GM23338 (cell line): Measurements from ENCODE around the gene UBE2D3. TPM values are rescaled to one million over a fixed set of nuclear protein-coding genes. Genes with fewer than 3 reads are reported as not detected.

ENCODE experiments used
- ATAC-seq: fragments of 200-7000 bp; cut with Tn5 transposase; 3 replicates; pipeline ENCODE4 v1.9.1; 2020
- DNase-seq: peaks from one replicate; pipeline ENCODE4 v3.0.0-alpha.2; 2015; ENCODE audit warnings: low spot score
- H2AFZ ChIP-seq: fragments of 200-600 bp; sonication (generic); 2 replicates; pipeline ENCODE4 v1.8.0; 2016; ENCODE audit warnings: antibody characterized with exemption, mild to moderate bottlenecking, moderate library complexity
- H3F3A ChIP-seq: fragments of 200-600 bp; sonication (generic); replicated peaks from 2 replicates; pipeline ENCODE4 v1.8.0; 2017; ENCODE audit warnings: antibody characterized with exemption, mixed run types, low read depth
- H3K27ac ChIP-seq: fragments of 200-600 bp; sonication (generic); 2 replicates; pipeline ENCODE4 v1.6.1; 2016; ENCODE audit warnings: low read depth
- H3K27me3 ChIP-seq: fragments of 200-600 bp; sonication (generic); 2 replicates; pipeline ENCODE4 v1.8.0; 2016; ENCODE audit warnings: mild to moderate bottlenecking, mixed run types, moderate library complexity; ENCODE audit not compliant: insufficient read depth
- H3K36me3 ChIP-seq: fragments of 200-600 bp; sonication (generic); 2 replicates; pipeline ENCODE4 v1.8.0; 2016; ENCODE audit warnings: mild to moderate bottlenecking; ENCODE audit not compliant: insufficient read depth
- H3K4me1 ChIP-seq: fragments of 200-600 bp; sonication (generic); 2 replicates; pipeline ENCODE4 v1.8.0; 2016; ENCODE audit warnings: mild to moderate bottlenecking, moderate library complexity; ENCODE audit not compliant: insufficient read depth
- H3K4me2 ChIP-seq: fragments of 200-600 bp; sonication (generic); 2 replicates; pipeline ENCODE4 v1.7.1; 2017; ENCODE audit warnings: mixed run types
- H3K4me3 ChIP-seq: fragments of 200-600 bp; sonication (generic); 2 replicates; pipeline ENCODE4 v1.6.1; 2016; ENCODE audit warnings: mixed run types
- H3K79me2 ChIP-seq: fragments of 200-600 bp; sonication (generic); replicated peaks from 2 replicates; pipeline ENCODE4 v1.8.0; 2017; ENCODE audit warnings: mild to moderate bottlenecking; ENCODE audit not compliant: insufficient read depth
- H3K9me2 ChIP-seq: fragments of 200-600 bp; sonication (generic); 2 replicates; pipeline ENCODE4 v1.8.0; 2017; ENCODE audit not compliant: insufficient read depth
- H4K20me1 ChIP-seq: fragments of 200-600 bp; sonication (generic); replicated peaks from 2 replicates; pipeline ENCODE4 v1.8.0; 2017; ENCODE audit warnings: mild to moderate bottlenecking; ENCODE audit not compliant: insufficient read depth
- H3K27ac Mint-ChIP-seq: 2 replicates; pipeline ENCODE4 v1.8.0; 2020; ENCODE audit warnings: inconsistent platforms, mild to moderate bottlenecking, moderate library complexity, mixed read lengths
- H3K27me3 Mint-ChIP-seq: 3 replicates; pipeline ENCODE4 v1.8.0; 2022; ENCODE audit warnings: low read depth, mild to moderate bottlenecking, moderate library complexity, mixed read lengths, inconsistent platforms; ENCODE audit not compliant: insufficient read depth, poor library complexity
- H3K36me3 Mint-ChIP-seq: 3 replicates; pipeline ENCODE4 v1.8.0; 2021; ENCODE audit warnings: low read depth, mild to moderate bottlenecking, inconsistent platforms, moderate library complexity, mixed read lengths
- H3K4me1 Mint-ChIP-seq: 3 replicates; pipeline ENCODE4 v1.8.0; 2020; ENCODE audit warnings: mild to moderate bottlenecking, inconsistent platforms, mixed read lengths
- H3K4me3 Mint-ChIP-seq: 3 replicates; pipeline ENCODE4 v1.8.0; 2021; ENCODE audit warnings: moderate library complexity, mild to moderate bottlenecking, inconsistent platforms, mixed read lengths
- H3K9me3 Mint-ChIP-seq: 3 replicates; pipeline ENCODE4 v1.8.0; 2020; ENCODE audit warnings: moderate library complexity, mild to moderate bottlenecking, inconsistent platforms, mixed read lengths
- CTCF ChIP-seq, 2 experiments: fragments of 200-600 bp in 1 of 2; sonication (generic) in 1 of 2; conservative IDR thresholded peaks; 2 replicates each; pipeline versions ENCODE4 v1.5.1 to v1.6.1; 2016 to 2017; ENCODE audit warnings: antibody characterized with exemption in 2 of 2, low read depth in 2 of 2, mild to moderate bottlenecking in 2 of 2, moderate library complexity in 1 of 2
- EZH2 ChIP-seq: fragments of 200-600 bp; sonication (generic); IDR thresholded peaks from one replicate; pipeline ENCODE4 v1.8.0; 2017; ENCODE audit warnings: antibody characterized with exemption, mild to moderate bottlenecking, low read depth; ENCODE audit not compliant: unreplicated experiment
- EZH2phosphoT487 ChIP-seq: fragments of 200-600 bp; sonication (generic); IDR thresholded peaks from one replicate; pipeline ENCODE4 v1.8.1; 2018; ENCODE audit warnings: antibody characterized with exemption; ENCODE audit not compliant: unreplicated experiment
- JUNB ChIP-seq: IDR thresholded peaks from one replicate; pipeline ENCODE4 v1.6.1; 2016; ENCODE audit warnings: antibody characterized with exemption; ENCODE audit not compliant: unreplicated experiment
- NANOG ChIP-seq: IDR thresholded peaks from 2 replicates; pipeline ENCODE4 v1.6.1; 2016; ENCODE audit warnings: antibody characterized with exemption, borderline replicate concordance
- REST ChIP-seq: IDR thresholded peaks from one replicate; pipeline ENCODE4 v1.6.1; 2018; ENCODE audit warnings: antibody characterized with exemption; ENCODE audit not compliant: unreplicated experiment
- ZNF114 ChIP-seq: fragments of 250-450 bp; sonication (Bioruptor Pico); IDR thresholded peaks from 2 replicates; pipeline ENCODE4 v1.5.0; 2020; ENCODE audit warnings: mild to moderate bottlenecking, moderate library complexity
- ZNF331 ChIP-seq: fragments of 250-450 bp; sonication (Bioruptor Pico); IDR thresholded peaks from 2 replicates; pipeline ENCODE4 v1.5.0; 2020; ENCODE audit warnings: low read depth, mild to moderate bottlenecking, moderate library complexity
- ZNF462 ChIP-seq: fragments of 250-450 bp; sonication (Bioruptor Pico); IDR thresholded peaks from 2 replicates; pipeline ENCODE4 v1.5.0; 2020; ENCODE audit warnings: mild to moderate bottlenecking, moderate library complexity
- polyA plus RNA-seq: library from polyadenylated mRNA; unstranded; fragments of >200 nt; fragmentation: Nextera tagmentation; extraction: Ambion mirVana; gene quantifications from 2 replicates; pipeline ENCODE4 v1.2.1, GENCODE V29; 2016
- total RNA-seq: library from RNA; depleted of rRNA; stranded (reverse); fragments of >200 nt; shearing (Covaris generic); gene quantifications from 2 replicates; pipeline ENCODE4 v1.2.3, GENCODE V29; 2014

UBE2D3 gene
- total and polyA plus RNA-seq, 2 experiments from 2014 or later, result 250 to 498 TPM

- peaks cover 35% of the 10 kb centered on the region for H3K4me1 Mint-ChIP-seq
- ATAC-seq (peak; percentile 45), DNase-seq (no peak)
- no peak overlapping the region for H2AFZ ChIP-seq
- peak overlapping the region; percentile 60 for H3K4me3 ChIP-seq
- peak overlapping the region; percentile 97 for H3K4me3 Mint-ChIP-seq
- no peaks in the 10 kb centered on the region for H3K27me3 ChIP-seq
- H3K27ac ChIP-seq, result peak overlapping the region; percentile 94
- H3K27ac Mint-ChIP-seq, result peak overlapping the region; percentile 98
- H3K4me2 ChIP-seq, result peak overlapping the region; percentile 78
- H3K27me3 Mint-ChIP-seq, result peaks cover 7% of the 10 kb centered on the region
- no peaks in the 10 kb centered on the region; the same call in 1 of the 2 replicates for H3K36me3 ChIP-seq
- no peaks in the 10 kb centered on the region; the same call in 1 of the 2 replicates for H3F3A ChIP-seq
- peaks cover 9% of the 10 kb centered on the region for H3K36me3 Mint-ChIP-seq
- no peaks in the 10 kb centered on the region for H3K9me2 ChIP-seq
- H3K79me2 ChIP-seq, result peaks cover 86% of the 10 kb centered on the region
- TF ChIP-seq EZH2phosphoT487 (no peak), ZNF114 (CRISPR knock-in tag) (no peak), EZH2 (no peak), NANOG (no peak), ZNF331 (CRISPR knock-in tag) (no peak), CTCF (conservative IDR thresholded peaks at IDR 0.05; ENCODE audit: low read depth in 2 of 2) (no peak), REST (no peak), ZNF462 (CRISPR knock-in tag) (no peak), JUNB (no peak)
- H4K20me1 ChIP-seq, result no peaks in the 10 kb centered on the region
- H3K9me3 Mint-ChIP-seq, result no peaks in the 10 kb centered on the region
- H3K4me1 ChIP-seq, result peaks cover 24% of the 10 kb centered on the region
Observed at GRCh38 chr4:102868153-102868780, 40.9 kb upstream of the UBE2D3 start.
